ENCODE measurements around the gene IFT27.

The IFT27 gene

DNA sequence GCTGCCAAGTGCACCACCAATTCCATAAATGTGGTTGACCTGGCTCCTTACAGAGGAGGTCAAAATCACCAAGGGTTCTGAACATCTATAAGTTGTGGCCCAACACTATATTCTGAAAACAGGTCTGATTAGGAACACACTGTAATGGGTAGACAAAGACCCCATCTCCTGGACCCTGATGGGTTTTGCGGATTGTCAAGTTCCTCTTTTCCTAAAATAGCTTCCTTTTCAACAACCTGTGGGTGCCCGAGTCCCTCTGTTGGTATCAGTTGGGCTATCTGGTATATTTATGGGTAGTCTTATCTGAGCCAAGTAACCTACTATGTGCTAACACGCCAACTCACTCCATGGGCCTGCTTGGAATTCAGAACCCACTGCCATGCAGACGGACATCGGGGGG, 62.5 kb downstream of the IFT27 start:
- H3K27ac ChIP-seq, result no peak overlapping the region
- TF ChIP-seq, protein P1, sequence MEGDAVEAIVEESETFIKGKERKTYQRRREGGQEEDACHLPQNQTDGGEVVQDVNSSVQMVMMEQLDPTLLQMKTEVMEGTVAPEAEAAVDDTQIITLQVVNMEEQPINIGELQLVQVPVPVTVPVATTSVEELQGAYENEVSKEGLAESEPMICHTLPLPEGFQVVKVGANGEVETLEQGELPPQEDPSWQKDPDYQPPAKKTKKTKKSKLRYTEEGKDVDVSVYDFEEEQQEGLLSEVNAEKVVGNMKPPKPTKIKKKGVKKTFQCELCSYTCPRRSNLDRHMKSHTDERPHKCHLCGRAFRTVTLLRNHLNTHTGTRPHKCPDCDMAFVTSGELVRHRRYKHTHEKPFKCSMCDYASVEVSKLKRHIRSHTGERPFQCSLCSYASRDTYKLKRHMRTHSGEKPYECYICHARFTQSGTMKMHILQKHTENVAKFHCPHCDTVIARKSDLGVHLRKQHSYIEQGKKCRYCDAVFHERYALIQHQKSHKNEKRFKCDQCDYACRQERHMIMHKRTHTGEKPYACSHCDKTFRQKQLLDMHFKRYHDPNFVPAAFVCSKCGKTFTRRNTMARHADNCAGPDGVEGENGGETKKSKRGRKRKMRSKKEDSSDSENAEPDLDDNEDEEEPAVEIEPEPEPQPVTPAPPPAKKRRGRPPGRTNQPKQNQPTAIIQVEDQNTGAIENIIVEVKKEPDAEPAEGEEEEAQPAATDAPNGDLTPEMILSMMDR (conservative IDR thresholded peaks at IDR 0.05), result no peak
- no peak for TF ChIP-seq ZFX (IDR thresholded peaks at IDR 0.05)

Data from C4-2B (cell line).